ENCODE results near the gene CUL2.

GRCh38 chr10:34966040-34966439 is 124.1 kb downstream of the CUL2 start:
- TF ChIP-seq CTCF (IDR thresholded peaks at IDR 0.05 in 2 of 3, conservative IDR thresholded peaks at IDR 0.05 in 1 of 3; ENCODE audit: control insufficient read depth in 2 of 3, extremely low read depth in 1 of 3, insufficient read depth in 1 of 3, low read depth in 3 of 3, low read length in 3 of 3), result no peak
- no peak for TF ChIP-seq MYC (IDR thresholded peaks at IDR 0.05; ENCODE audit: insufficient read depth, insufficient read length, insufficient replicate concordance, low read length, severe bottlenecking)
- no peak for TF ChIP-seq POLR2AphosphoS5 (IDR thresholded peaks at IDR 0.05; ENCODE audit: low read length)
- TF ChIP-seq RAD21 (IDR thresholded peaks at IDR 0.05; ENCODE audit: insufficient read depth, low read depth, low read length), result no peak
- no peak for TF ChIP-seq ZZZ3 (IDR thresholded peaks at IDR 0.05; ENCODE audit: control insufficient read depth, insufficient read length, low read depth)
- TF ChIP-seq BCLAF1 (IDR thresholded peaks at IDR 0.05), result no peak
- no peak for TF ChIP-seq BHLHE40 (IDR thresholded peaks at IDR 0.05; ENCODE audit: borderline replicate concordance in 1 of 2, low read depth in 2 of 2, low read length in 1 of 2)
- TF ChIP-seq SPI1 (IDR thresholded peaks at IDR 0.05; ENCODE audit: borderline replicate concordance, insufficient read depth, low read depth, low read length), result no peak
- no peak for TF ChIP-seq TCF12 (IDR thresholded peaks at IDR 0.05; ENCODE audit: low read depth, low read length)

Measured in GM12878 (cell line).